Activated B cell treated with CpG ODN at 0.5 μM for 24 hours (primary cell): ENCODE measurements around the gene EGR4. TPM values are rescaled to one million over a fixed set of nuclear protein-coding genes. Genes with fewer than 3 reads are reported as not detected.

ENCODE experiments used
- ATAC-seq: fragments of 200-7000 bp; cut with Tn5 transposase; one replicate; pipeline ENCODE4 v1.10.0; 2021; ENCODE audit warnings: low read depth, mild to moderate bottlenecking, moderate library complexity
- CTCF ChIA-PET: fragments of 350-600 bp; sonication (Branson Sonifier 250); formaldehyde crosslinking; loops from one replicate; lab custom pipeline; 2021; ENCODE audit warnings: antibody characterized with exemption; lab: Charles Lee
- POLR2A ChIA-PET: fragments of 350-600 bp; sonication (Branson Sonifier 250); formaldehyde crosslinking; loops from one replicate; lab custom pipeline; 2021; ENCODE audit warnings: antibody characterized with exemption; lab: Charles Lee
- DNase-seq: peaks from one replicate; pipeline ENCODE4 v3.0.0; 2022
- H3K27ac Mint-ChIP-seq: one replicate; pipeline ENCODE4 v1.8.0; 2020; ENCODE audit warnings: mixed read lengths
- H3K27me3 Mint-ChIP-seq: one replicate; pipeline ENCODE4 v1.8.0; 2021; ENCODE audit warnings: mixed read lengths
- H3K36me3 Mint-ChIP-seq: one replicate; pipeline ENCODE4 v1.8.0; 2021; ENCODE audit warnings: low read depth, mixed read lengths
- H3K4me1 Mint-ChIP-seq: one replicate; pipeline ENCODE4 v1.8.0; 2021; ENCODE audit warnings: mixed read lengths
- H3K4me3 Mint-ChIP-seq: one replicate; pipeline ENCODE4 v1.8.0; 2020; ENCODE audit warnings: mild to moderate bottlenecking, mixed read lengths
- H3K9me3 Mint-ChIP-seq: one replicate; pipeline ENCODE4 v1.8.0; 2020; ENCODE audit warnings: mixed read lengths
- CTCF ChIP-seq: fragments of 200-600 bp; IDR thresholded peaks from one replicate; pipeline ENCODE4 v1.8.0; 2022; ENCODE audit warnings: antibody characterized with exemption, mild to moderate bottlenecking
- intact Hi-C: fragments of 100-400 bp; cut with micrococcal nuclease; formaldehyde crosslinking; loops from one replicate; pipeline ENCODE4 v1.15.1; 2024
- total RNA-seq: library from RNA; stranded (reverse); gene quantifications from 2 replicates; pipeline ENCODE4 v1.2.3, GENCODE V29; 2022

EGR4 gene
- total RNA-seq, 1 donor from 2014 or later: not detected

DNA sequence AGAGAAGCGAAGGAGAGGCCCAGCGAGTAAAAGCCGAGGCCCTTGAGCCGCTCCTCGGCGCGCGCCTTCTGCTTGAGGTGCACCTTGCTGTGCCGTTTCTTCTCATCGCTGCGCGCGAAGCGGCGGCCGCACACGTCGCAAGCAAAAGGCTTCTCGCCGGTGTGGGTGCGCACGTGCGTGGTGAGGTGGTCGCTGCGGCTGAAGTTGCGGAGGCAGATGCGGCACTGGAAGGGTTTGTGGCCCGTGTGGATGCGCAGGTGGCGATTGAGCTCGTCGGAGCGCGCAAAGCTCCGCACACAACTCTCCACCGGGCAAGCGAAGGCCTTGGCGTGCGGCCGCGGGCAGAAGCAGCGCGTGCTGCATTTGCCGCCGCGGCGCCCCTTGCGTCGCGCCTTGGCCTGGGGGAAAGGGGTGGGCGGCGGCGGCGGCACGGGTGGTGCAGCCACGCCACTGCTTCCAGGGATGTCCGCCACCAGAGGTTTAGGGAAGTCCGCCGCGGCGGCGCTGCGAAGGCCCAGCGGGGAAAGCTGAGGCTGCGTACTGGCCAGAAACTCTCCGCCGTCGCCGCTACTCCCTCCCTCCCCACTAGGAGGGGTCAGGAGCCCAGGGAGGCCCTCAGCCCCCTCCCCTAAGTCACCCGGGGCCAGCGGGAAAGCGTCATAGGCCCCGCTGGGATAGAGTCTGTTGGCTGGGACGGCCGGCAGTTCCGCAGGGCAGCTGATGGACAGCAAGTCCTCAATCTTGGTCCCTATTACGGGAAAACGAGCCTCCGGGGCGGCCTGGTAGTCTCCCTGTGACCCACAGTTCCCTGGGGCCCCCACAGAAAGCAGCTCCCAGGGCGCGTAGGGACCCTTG lies 1.7 kb downstream of the EGR4 start:
- Mint-ChIP-seq H3K27ac (no peak overlapping the region), H3K4me1 (peaks cover 32% of the 10 kb centered on the region), H3K9me3 (no peaks in the 10 kb centered on the region), H3K27me3 (peaks cover 29% of the 10 kb centered on the region), H3K4me3 (peak overlapping the region; percentile 73), H3K36me3 (no peaks in the 10 kb centered on the region)
- intact Hi-C loops: loop anchor here (1.0 to 10.0 kb wide), 5 partner anchors 39 to 1147 kb away; partner anchors contain the start of genes CYP26B1, EMX1, SMYD5 and SPR
- POLR2A ChIA-PET: interaction anchor here (1.1 to 2.5 kb wide), 2 partner anchors 58 to 94 kb away, joined by 3 to 16 read pairs; partner anchors contain the start of genes ALMS1, CCT7 and PRADC1
- CTCF ChIA-PET: interaction anchor here (0.9 to 2.1 kb wide), 2 partner anchors 59 to 94 kb away, joined by 3 to 9 read pairs; partner anchors contain the start of genes ALMS1 and PRADC1
- DNase-seq (no peak), ATAC-seq (peak; percentile 8)
- TF ChIP-seq CTCF: no peak

DNA sequence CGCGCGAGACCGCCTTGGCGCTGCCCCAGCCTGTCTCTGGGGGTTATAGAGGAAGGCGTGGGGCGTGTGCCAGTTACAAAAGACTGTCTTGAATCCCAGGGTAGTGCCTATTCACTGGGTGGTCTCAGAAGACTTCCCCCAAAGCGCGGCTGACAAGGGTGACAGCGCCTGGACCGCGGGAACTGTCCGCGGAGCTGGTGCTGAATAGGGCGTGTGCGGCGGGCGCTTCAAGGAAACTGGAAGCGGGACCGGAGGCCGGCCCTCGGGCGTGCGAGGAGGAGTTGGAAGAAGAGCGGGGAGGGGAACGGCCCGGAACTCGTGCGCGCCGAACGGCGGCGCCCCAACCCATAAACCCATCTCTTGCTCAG lies 2.3 kb downstream of the EGR4 start:
- Mint-ChIP-seq H3K27me3 (peaks cover 24% of the 10 kb centered on the region), H3K27ac (no peak overlapping the region), H3K9me3 (no peaks in the 10 kb centered on the region), H3K4me3 (peak overlapping the region; percentile 73), H3K4me1 (peaks cover 34% of the 10 kb centered on the region), H3K36me3 (no peaks in the 10 kb centered on the region)
- ATAC-seq: peak; percentile 49
- TF ChIP-seq CTCF: no peak
- peak; percentile 55 for DNase-seq
- ChIA-PET CTCF (interaction anchor here (0.8 to 2.9 kb wide), 6 partner anchors 19 to 95 kb away, joined by 3 to 12 read pairs (median 4); partner anchors contain the start of genes ALMS1 and PRADC1), POLR2A (interaction anchor here (1.1 to 2.5 kb wide), 2 partner anchors 58 to 94 kb away, joined by 3 to 16 read pairs; partner anchors contain the start of genes ALMS1, CCT7 and PRADC1)
- intact Hi-C loops: loop anchor here (1.0 to 10.0 kb wide), 5 partner anchors 39 to 1146 kb away; partner anchors contain the start of genes CYP26B1, EMX1, SMYD5 and SPR

GRCh38 chr2:73290049-73290839 lies 3.1 kb downstream of the EGR4 start:
- Mint-ChIP-seq H3K4me1 (peaks cover 42% of the 10 kb centered on the region), H3K27me3 (peaks cover 16% of the 10 kb centered on the region), H3K4me3 (no peak overlapping the region), H3K27ac (no peak overlapping the region), H3K36me3 (no peaks in the 10 kb centered on the region), H3K9me3 (no peaks in the 10 kb centered on the region)
- intact Hi-C loops: loop anchor here (5.0 to 10.0 kb wide), 4 partner anchors 38 to 1145 kb away; partner anchors contain the start of genes CYP26B1, EMX1 and SPR
- CTCF ChIA-PET: interaction anchor here (0.8 to 2.9 kb wide), 9 partner anchors 12 to 113 kb away, joined by 3 to 12 read pairs (median 3); partner anchors contain the start of gene PRADC1
- no peak for ATAC-seq
- POLR2A ChIA-PET: interaction anchor here (0.6 to 2.5 kb wide), 3 partner anchors 57 to 182 kb away, joined by 3 to 16 read pairs (median 3); partner anchors contain the start of genes CCT7, PRADC1 and RAB11FIP5
- no peak for DNase-seq
- no peak for TF ChIP-seq CTCF

GRCh38 chr2:73289304-73289703 lies 4.0 kb downstream of the EGR4 start:
- ATAC-seq: no peak
- DNase-seq: no peak
- Mint-ChIP-seq H3K4me1 (peaks cover 48% of the 10 kb centered on the region), H3K4me3 (no peak overlapping the region), H3K9me3 (no peaks in the 10 kb centered on the region), H3K27me3 (peaks cover 11% of the 10 kb centered on the region), H3K27ac (no peak overlapping the region), H3K36me3 (no peaks in the 10 kb centered on the region)
- ChIA-PET CTCF (interaction anchor here (0.7 to 2.9 kb wide), 6 partner anchors 11 to 112 kb away, joined by 3 to 12 read pairs (median 6); partner anchors contain the start of gene PRADC1), POLR2A (no interaction called here)
- intact Hi-C loops: loop anchor here (10.0 kb wide), 1 partner anchor 445 kb away; the partner anchor contains the start of gene TPRKB
- no peak for TF ChIP-seq CTCF
